Left ventricle myocardium superior (tissue), 1 donor: ENCODE measurements around the gene KRT83. TPM values are rescaled to one million over a fixed set of nuclear protein-coding genes. Genes with fewer than 3 reads are reported as not detected.
"Not testable (repeated sequence)": the region's sequence is repeated elsewhere in the genome, so short reads cannot be mapped to it uniquely, and the experiment has no call there.

Source experiments
- ATAC-seq: fragments of 200-7000 bp; cut with Tn5 transposase; one replicate; pipeline ENCODE4 v1.9.1; 2020; ENCODE audit warnings: mild to moderate bottlenecking, moderate library complexity
- DNase-seq: peaks from one replicate; pipeline ENCODE4 v3.0.0-alpha.2; 2020
- intact Hi-C: fragments of 100-400 bp; cut with micrococcal nuclease; formaldehyde crosslinking; loops from one replicate; pipeline ENCODE4 v1.11.0; 2022
- total RNA-seq: library from RNA; stranded (reverse); fragmentation: NEBNext Ultra II Directional; extraction: Animal tissue kit (Norgen Biotek cat#: 25700); gene quantifications from one replicate; pipeline ENCODE4 v1.2.1, GENCODE V29; 2021
- donor health status: DM: no; HTN: yes; CAD: no; lungs with severe emphysema.

Gene KRT83
- total RNA-seq, 1 donor from 2014 or later, result not detected

- no peak for ATAC-seq
- DNase-seq, result no peak
- intact Hi-C loops, result no loop called here
These were observed 34.0 kb upstream of the KRT83 start for GRCh38 chr12:52355176-52355575.

GRCh38 chr12:52354200-52354599 lies 33.0 kb upstream of the KRT83 start:
- intact Hi-C loops, result no loop called here
- DNase-seq, result no peak
- ATAC-seq, result no peak

GRCh38 chr12:52353766-52354165 lies 32.6 kb upstream of the KRT83 start:
- ATAC-seq (no peak), DNase-seq (no peak)
- intact Hi-C loops, result no loop called here

GRCh38 chr12:52352951-52353350 lies 31.8 kb upstream of the KRT83 start:
- intact Hi-C loops, result no loop called here
- ATAC-seq, result no peak
- DNase-seq, result no peak

GRCh38 chr12:52351196-52352059 lies 30.2 kb upstream of the KRT83 start:
- DNase-seq (peak; percentile 66), ATAC-seq (peak; percentile 80)
- intact Hi-C loops, result no loop called here

GRCh38 chr12:52350786-52351185 lies 29.6 kb upstream of the KRT83 start:
- DNase-seq, result no peak
- intact Hi-C loops, result no loop called here
- no peak for ATAC-seq

GRCh38 chr12:52350021-52350620 lies 28.9 kb upstream of the KRT83 start:
- intact Hi-C loops, result no loop called here
- DNase-seq (no peak), ATAC-seq (no peak)

- intact Hi-C loops, result no loop called here
- DNase-seq (no peak), ATAC-seq (no peak)
These were observed 28.0 kb upstream of the KRT83 start for GRCh38 chr12:52349196-52349595.

- no peak for DNase-seq
- ATAC-seq, result no peak
- intact Hi-C loops, result no loop called here
These were observed 26.6 kb upstream of the KRT83 start for GRCh38 chr12:52347551-52348510.

GRCh38 chr12:52347016-52347415 lies 25.8 kb upstream of the KRT83 start:
- ATAC-seq, result no peak
- DNase-seq, result no peak
- intact Hi-C loops, result no loop called here

- DNase-seq (peak; percentile 46), ATAC-seq (peak; percentile 89)
- intact Hi-C loops, result no loop called here
These were observed 25.4 kb upstream of the KRT83 start for GRCh38 chr12:52346593-52346992.

GRCh38 chr12:52345041-52345440 lies 23.8 kb upstream of the KRT83 start:
- ATAC-seq, intact Hi-C loops, DNase-seq: not testable (repeated sequence)

GRCh38 chr12:52344111-52344510 lies 22.9 kb upstream of the KRT83 start:
- intact Hi-C loops, result no loop called here
- ATAC-seq, result no peak
- no peak for DNase-seq

GRCh38 chr12:52343550-52343949 lies 22.4 kb upstream of the KRT83 start:
- intact Hi-C loops, result no loop called here

GRCh38 chr12:52342781-52343490 lies 21.7 kb upstream of the KRT83 start:
- no peak for ATAC-seq
- intact Hi-C loops, result no loop called here
- no peak for DNase-seq

More at GRCh38 chr12:52343550-52343949, 22.4 kb upstream of the KRT83 start:
- DNase-seq (no peak), ATAC-seq (no peak)

- DNase-seq, result no peak
- no peak for ATAC-seq
These were observed 19.9 kb upstream of the KRT83 start for GRCh38 chr12:52341066-52341580.

GRCh38 chr12:52338241-52338960 lies 17.2 kb upstream of the KRT83 start:
- intact Hi-C loops, result no loop called here
- DNase-seq (no peak), ATAC-seq (no peak)

More at GRCh38 chr12:52341066-52341580, 19.9 kb upstream of the KRT83 start:
- intact Hi-C loops, result no loop called here

GRCh38 chr12:52337054-52337453 lies 15.9 kb upstream of the KRT83 start:
- DNase-seq (no peak), ATAC-seq (no peak)
- intact Hi-C loops, result no loop called here
